Natural killer cell treated with Interleukin-12 subunit alpha and Interleukin-12 subunit beta and Interleukin-15 and Interleukin-18, amount 100 ng/mL, for 72 hours (primary cell): ENCODE results near the gene TMA7. TPM values are rescaled to one million over a fixed set of nuclear protein-coding genes. Genes with fewer than 3 reads are reported as not detected.
"Not testable (repeated sequence)": the region's sequence is repeated elsewhere in the genome, so short reads cannot be mapped to it uniquely, and the experiment has no call there.

Experiments
- ATAC-seq, 2 donors: fragments of 150-1000 bp; cut with Tn5 transposase in 1 of 2; sonication (Bioruptor Pico), chemical (Tn5 transposase) in 1 of 2; 2 replicates each; pipeline ENCODE4 v1.10.0; 2021
- DNase-seq: peaks from one replicate; pipeline ENCODE4 v3.0.0; 2022; ENCODE audit warnings: low spot score
- H3K27ac Mint-ChIP-seq, 2 donors: 1 replicate in 1 of 2; 2 replicates in 1 of 2; pipeline ENCODE4 v1.8.0; 2022; ENCODE audit warnings: mixed read lengths in 2 of 2, mild to moderate bottlenecking in 1 of 2, moderate library complexity in 1 of 2
- H3K27me3 Mint-ChIP-seq, 2 donors: 1 replicate in 1 of 2; 2 replicates in 1 of 2; pipeline ENCODE4 v1.8.0; 2022; ENCODE audit warnings: mixed read lengths in 2 of 2
- H3K36me3 Mint-ChIP-seq: one replicate; pipeline ENCODE4 v1.8.0; 2022; ENCODE audit warnings: mixed read lengths
- H3K4me1 Mint-ChIP-seq, 2 donors: 1 replicate in 1 of 2; 2 replicates in 1 of 2; pipeline ENCODE4 v1.8.0; 2022; ENCODE audit warnings: low read depth in 2 of 2, mixed read lengths in 2 of 2, mild to moderate bottlenecking in 1 of 2
- H3K4me3 Mint-ChIP-seq: one replicate; pipeline ENCODE4 v1.8.0; 2022; ENCODE audit warnings: mixed read lengths
- H3K9me3 Mint-ChIP-seq: 2 replicates; pipeline ENCODE4 v1.8.0; 2022; ENCODE audit warnings: mixed read lengths
- total RNA-seq, 2 donors: library from RNA; stranded (reverse); gene quantifications; one replicate each; pipeline ENCODE4 v1.2.3, GENCODE V29; 2022

TMA7 gene
- 100 to 1,000 TPM; 202 to 217 TPM for total RNA-seq

DNA sequence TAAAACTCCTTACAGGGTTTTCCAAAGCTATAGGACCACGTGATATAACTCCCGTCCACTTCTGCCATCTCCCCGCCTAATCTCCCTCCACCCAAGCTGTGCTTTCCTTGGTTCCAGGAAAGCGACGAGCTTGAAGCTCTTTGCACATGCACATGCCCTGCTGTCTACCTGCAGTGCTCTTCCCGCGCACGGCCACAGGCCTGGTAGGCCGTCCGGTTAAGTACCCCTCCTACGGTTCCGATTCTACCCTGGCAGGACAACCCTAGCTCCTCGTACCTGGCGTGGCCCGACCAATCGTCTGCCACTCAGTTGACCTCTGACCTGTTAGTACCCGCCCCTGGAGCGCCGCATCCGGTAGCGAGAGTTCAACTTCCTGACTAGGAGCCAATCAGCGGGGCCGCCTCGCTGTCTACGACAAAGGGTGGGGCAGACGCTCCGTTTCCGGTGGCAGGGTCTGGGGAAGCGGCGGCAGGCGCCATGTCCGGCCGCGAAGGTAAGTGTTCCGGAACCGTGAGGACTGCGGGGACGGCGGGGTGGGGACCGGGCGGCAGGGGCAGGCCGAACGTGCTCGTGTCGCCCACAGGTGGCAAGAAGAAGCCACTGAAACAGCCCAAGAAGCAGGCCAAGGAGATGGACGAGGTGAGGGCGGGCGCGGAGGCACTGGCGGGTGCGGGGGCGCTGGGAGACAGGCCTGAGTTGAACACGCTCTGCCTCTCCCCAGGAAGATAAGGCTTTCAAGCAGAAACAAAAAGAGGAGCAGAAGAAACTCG, at the start of gene TMA7, which contains the start of gene CCDC51:
TSS of gene TMA7 (plus strand) at position 438 of the 770 bp plus-strand sequence. CDS start at position 478, 40 bp downstream.
TSS of gene CCDC51 (minus strand) at position 300 of the 770 bp plus-strand sequence. CDS start 4,991 bp downstream, outside the sequence.
- H3K36me3 Mint-ChIP-seq: peaks cover 6% of the 10 kb centered on the region
- no peaks in the 10 kb centered on the region for H3K27me3 Mint-ChIP-seq

DNA sequence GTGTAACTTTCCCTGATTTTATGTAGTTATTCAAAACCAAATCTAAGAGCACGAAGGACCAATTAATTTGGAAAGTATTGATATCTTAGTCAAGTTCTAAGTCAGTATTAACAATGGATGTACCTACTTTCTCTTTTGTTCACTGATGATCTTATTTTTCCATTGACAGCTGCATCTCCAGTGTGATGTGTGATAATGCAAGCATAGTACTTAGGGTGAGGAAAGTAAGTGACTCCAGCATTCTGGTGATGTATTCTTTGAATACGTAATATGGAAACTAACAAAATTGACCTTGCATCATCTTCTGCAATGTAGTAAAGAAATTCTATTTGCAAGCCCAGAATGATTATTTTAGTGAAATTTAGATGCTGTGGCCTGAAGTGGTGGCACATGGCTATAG, 45.7 kb upstream of the TMA7 start:
- H3K9me3 Mint-ChIP-seq: no peaks in the 10 kb centered on the region
- no peaks in the 10 kb centered on the region for H3K36me3 Mint-ChIP-seq
- ATAC-seq: peak in 1 of 2 donors; percentile 20
- H3K4me3 Mint-ChIP-seq: no peak overlapping the region
- peaks cover 16 to 18% of the 10 kb centered on the region in 2 donors for H3K27me3 Mint-ChIP-seq
- no peak for DNase-seq
- no peak overlapping the region for H3K27ac Mint-ChIP-seq
- no peaks in the 10 kb centered on the region for H3K4me1 Mint-ChIP-seq

More for the DNA sequence above, at the start of gene TMA7, which contains the start of gene CCDC51:
- no peaks in the 10 kb centered on the region for H3K9me3 Mint-ChIP-seq
- peak within 1 kb of the TSS; percentile 81 to 89 for H3K27ac Mint-ChIP-seq
- peaks cover 24 to 31% of the 10 kb centered on the region in 2 donors for H3K4me1 Mint-ChIP-seq
- peak; percentile 99 to 100 for ATAC-seq
- peak within 1 kb of the TSS; percentile 98 for H3K4me3 Mint-ChIP-seq
- peak; percentile 98 for DNase-seq

DNA sequence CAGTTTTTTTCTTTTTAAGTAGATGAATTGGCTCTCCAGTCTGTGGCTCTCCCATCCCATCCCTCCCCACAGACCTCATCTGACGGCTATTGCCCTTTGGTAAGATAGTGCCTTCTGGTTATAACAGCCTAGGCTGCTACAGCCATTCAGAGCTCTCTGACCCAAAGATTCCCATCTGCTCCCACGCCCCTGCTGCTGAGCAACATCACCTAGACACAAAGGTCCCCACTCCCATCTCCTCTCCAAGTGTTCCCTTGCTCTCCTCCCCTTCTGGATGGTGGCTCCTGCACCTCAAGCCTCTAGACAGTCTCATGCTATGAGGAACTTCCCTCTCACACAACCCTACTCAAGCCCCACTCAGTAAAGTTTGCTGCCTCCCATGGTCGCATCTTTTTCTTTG, 44.3 kb upstream of the TMA7 start:
- Mint-ChIP-seq H3K9me3 (no peaks in the 10 kb centered on the region), H3K27ac (no peak overlapping the region), H3K4me3 (no peak overlapping the region), H3K4me1 (peaks cover 0 to under 1% of the 10 kb centered on the region in 2 donors), H3K36me3 (no peaks in the 10 kb centered on the region), H3K27me3 (peaks cover 16 to 18% of the 10 kb centered on the region in 2 donors)
- DNase-seq: no peak
- no peak for ATAC-seq

DNA sequence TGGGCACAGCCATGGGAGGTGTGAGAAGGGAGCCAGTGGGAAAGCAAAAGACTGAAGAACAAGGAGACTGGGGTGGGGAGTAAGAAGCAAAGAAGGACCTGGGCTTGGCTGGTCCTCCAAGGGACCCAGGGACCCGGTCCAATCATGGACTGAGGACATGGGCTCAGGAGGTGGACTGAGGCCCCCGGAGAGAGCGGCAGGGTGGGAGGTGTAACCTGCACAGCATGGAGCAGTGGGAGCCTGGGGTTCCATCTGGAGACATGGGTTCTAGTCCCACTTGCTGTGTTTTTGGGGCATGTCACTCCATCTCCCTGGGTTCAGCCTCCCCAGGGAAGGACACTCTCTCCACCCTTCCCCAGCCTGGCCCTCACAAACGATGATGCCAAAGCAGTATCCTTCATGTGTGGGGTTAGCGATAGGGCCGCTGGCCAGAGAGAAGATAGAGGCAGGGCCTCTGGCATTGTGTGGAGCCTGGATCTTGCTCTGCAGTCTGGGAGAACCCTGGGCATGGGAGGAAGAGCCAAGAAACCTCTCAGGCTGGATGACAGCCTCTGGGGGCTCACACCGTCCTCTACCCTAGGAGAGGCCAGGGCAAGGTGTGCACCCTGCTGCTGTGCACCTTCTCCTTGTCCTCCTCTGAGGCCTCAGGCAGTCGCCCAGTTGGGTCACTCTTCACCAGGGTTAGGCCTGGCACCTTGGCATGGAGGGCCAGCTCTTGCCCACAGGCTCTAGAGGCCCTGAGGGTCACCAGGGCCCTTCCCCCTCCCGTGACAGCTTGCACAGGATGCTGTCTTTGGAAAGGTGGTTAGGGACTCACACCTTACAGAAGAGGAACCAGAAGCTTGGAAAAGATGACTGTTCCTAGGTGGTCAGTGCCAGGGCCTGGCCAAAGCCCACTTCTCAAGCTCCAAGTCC, 42.0 kb upstream of the TMA7 start:
- ATAC-seq: no peak
- H3K4me1 Mint-ChIP-seq: peaks cover 0 to 4% of the 10 kb centered on the region in 2 donors
- no peaks in the 10 kb centered on the region for H3K36me3 Mint-ChIP-seq
- no peak overlapping the region for H3K4me3 Mint-ChIP-seq
- H3K27me3 Mint-ChIP-seq: peaks cover 6 to 7% of the 10 kb centered on the region in 2 donors
- H3K27ac Mint-ChIP-seq: no peak overlapping the region
- DNase-seq: no peak
- no peaks in the 10 kb centered on the region for H3K9me3 Mint-ChIP-seq

DNA sequence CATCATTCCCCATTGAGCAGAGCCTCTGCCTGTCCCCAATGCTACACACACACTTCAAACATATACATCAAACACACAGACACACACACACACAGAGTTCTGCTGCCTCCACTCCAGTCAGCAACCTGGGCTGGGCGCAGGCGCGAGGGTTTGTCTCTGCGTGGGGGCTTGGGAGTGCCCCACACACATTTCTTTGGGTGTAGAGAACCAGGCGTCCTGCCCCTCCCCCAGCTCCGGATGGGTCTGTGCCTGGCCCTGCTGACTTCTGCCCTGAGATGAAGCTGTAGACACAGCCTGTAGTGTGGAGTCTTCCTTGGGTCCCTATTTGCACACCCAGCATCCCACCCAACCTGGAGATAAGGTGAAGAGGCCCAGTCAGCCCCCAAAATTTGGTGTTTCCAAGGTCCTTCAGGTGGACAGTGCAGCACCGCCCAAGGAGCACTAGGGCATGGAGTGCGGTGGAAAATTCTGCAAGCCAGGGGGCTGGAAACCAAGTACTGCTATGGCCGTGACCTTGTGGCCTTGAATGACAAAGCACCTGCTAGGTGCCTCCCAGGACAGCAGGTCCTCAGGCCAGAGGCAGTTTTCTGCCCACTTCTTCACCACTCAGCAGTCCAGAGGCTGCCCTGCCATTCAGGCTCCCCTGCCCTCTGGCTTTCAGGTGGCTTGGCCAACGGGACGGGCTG, 41.2 kb upstream of the TMA7 start:
- peaks cover 0 to 4% of the 10 kb centered on the region in 2 donors for H3K4me1 Mint-ChIP-seq
- H3K27ac Mint-ChIP-seq: no peak overlapping the region
- peaks cover 6 to 7% of the 10 kb centered on the region in 2 donors for H3K27me3 Mint-ChIP-seq
- H3K9me3 Mint-ChIP-seq: no peaks in the 10 kb centered on the region
- no peaks in the 10 kb centered on the region for H3K36me3 Mint-ChIP-seq
- DNase-seq (no peak), ATAC-seq (no peak)
- H3K4me3 Mint-ChIP-seq: no peak overlapping the region

DNA sequence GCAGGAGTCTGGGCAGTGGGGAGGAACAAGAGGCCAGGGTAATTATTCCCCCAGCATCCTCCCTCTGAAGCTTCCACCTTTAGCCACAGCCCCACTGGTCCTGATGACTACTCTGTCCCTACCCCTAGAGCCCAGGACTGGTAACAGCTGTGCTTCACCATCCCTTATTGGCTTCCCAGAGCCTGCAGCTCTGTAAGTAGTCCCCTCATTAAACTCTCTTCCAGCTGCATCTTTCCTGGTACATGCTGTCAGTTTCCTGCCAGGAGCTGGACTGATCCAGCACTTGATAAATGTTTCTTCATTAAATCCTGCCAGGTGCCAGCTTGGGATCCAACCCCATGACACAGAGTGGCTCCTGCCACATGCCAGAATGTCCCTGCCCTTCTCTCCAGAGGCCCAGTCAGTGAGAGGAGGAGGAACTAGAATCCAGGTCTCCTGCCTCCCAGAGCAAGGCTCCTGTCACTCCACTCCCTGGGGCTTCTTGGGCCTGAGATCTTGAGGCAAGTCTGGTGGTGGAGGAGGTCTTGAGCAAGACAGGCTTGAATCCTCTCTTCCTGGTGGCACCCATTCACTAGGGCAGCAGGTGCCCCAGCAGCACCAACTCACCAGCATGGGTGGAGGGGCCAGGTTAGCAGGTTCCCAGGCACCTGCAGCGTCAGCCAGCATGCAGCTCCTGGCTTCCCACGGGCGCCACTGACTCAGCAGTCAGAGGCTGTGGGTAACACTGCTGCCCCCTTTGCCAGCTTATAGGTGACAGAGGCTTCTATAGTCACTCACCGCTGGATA, 40.5 kb upstream of the TMA7 start:
- DNase-seq (no peak), ATAC-seq (no peak)
- H3K27me3 Mint-ChIP-seq: peaks cover 6 to 7% of the 10 kb centered on the region in 2 donors
- H3K36me3 Mint-ChIP-seq: no peaks in the 10 kb centered on the region
- H3K9me3 Mint-ChIP-seq: no peaks in the 10 kb centered on the region
- no peak overlapping the region for H3K27ac Mint-ChIP-seq
- peaks cover 0 to 4% of the 10 kb centered on the region in 2 donors for H3K4me1 Mint-ChIP-seq
- no peak overlapping the region for H3K4me3 Mint-ChIP-seq

DNA sequence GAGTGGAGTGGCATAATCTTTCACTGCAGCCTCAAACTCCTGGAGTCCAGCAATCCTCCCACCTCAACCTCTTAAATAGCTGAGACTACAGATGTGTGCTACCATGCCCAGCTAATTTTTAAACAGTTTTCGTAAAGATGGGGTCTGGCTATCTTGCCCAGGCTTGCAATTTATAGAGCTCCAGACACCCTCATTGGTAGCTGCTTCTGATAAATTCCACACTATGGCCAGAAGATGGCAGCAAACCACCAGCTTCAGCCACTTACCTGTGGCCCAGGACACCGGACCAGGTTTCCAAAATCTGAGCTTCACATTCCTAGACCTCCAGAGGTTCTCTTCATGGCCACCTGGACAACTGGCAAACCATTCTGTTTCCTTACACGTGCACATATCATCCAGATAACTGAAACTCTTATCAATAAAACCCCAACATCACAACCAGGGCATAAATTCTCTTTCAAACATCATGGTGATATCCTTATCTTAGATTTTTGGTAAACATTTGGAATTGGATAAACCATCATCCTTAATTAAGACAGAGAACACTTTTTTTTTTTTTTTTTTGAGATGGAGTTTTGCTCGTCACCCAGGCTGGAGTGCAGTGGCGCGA, 39.1 kb upstream of the TMA7 start:
- ATAC-seq (peak; percentile 55 to 70), DNase-seq (no peak)
- Mint-ChIP-seq H3K4me3 (no peak overlapping the region), H3K9me3 (no peaks in the 10 kb centered on the region), H3K36me3 (no peaks in the 10 kb centered on the region), H3K27me3 (peaks cover 2 to 3% of the 10 kb centered on the region in 2 donors), H3K4me1 (peaks cover 0 to 4% of the 10 kb centered on the region in 2 donors), H3K27ac (no peak overlapping the region)

DNA sequence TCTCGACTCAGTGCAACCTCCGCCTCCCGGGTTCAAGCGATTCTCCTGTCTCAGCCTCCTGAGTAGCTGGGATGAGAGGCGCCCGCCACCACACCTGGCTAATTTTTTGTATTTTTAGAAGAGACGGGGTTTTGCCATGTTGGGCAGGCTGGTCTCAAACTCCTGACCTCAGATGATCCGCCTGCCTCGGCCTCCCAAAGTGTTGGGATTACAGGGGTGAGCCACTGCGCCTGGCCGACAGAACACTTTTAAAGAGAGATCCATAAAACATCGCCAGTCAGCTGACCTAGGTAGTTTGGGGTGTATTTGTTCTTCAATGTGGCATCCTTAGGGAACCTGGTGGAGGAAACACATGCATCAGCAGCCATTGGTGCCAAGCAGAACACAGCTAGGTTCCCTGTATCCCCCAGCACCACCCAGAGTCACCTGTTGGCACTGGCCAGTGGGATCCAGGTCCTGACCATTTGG, 38.6 kb upstream of the TMA7 start:
- H3K4me3 Mint-ChIP-seq, DNase-seq, H3K27ac Mint-ChIP-seq, H3K36me3 Mint-ChIP-seq, H3K27me3 Mint-ChIP-seq, ATAC-seq, H3K4me1 Mint-ChIP-seq, H3K9me3 Mint-ChIP-seq: not testable (repeated sequence)

DNA sequence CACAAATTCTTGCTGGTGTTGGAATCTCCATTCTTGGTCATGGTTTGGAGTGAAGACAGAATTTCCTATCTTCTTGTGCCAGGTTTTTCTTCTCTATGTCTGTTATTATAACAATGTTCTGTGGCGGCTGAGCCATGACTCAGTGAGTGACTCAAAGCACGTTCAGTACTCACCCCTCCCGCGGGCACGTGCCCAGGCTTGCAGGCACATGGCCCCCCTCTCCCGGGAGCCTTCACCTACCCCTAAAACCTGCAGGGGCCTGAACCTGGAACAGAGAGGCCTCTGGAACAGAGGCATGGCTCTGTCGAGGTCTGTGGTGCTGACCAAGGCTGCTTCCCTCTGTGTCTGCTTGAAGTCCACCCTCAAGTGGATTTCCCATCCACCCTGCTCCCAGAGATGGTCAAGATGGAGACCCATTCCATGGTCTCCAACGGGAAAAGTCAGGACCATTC, 37.8 kb upstream of the TMA7 start:
- H3K4me1 Mint-ChIP-seq: peaks cover 0 to 4% of the 10 kb centered on the region in 2 donors

DNA sequence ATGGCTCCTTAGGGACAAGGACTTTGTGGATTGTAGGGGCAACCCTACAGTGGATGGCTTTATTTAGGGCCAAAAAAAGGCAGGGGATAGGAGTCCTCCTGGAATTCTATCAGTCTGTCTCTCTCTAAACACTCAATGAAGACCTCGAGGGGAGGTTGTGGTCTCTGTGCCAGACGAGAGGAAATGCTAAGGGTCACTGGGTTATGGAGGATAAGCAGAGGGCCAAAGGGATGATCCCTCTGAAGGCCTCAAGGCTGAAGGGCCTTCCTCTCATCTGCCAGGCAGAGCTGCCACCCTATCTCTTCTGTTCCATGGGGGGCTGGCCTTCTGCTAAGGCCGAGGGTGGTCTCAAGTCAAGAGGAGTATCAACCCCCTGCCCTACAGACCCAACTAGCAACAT, 37.1 kb upstream of the TMA7 start:
- ATAC-seq (no peak), DNase-seq (no peak)
- Mint-ChIP-seq H3K27me3 (peaks cover 0 to 3% of the 10 kb centered on the region in 2 donors), H3K36me3 (no peaks in the 10 kb centered on the region), H3K4me1 (peaks cover 0 to 4% of the 10 kb centered on the region in 2 donors), H3K27ac (no peak overlapping the region), H3K9me3 (no peaks in the 10 kb centered on the region), H3K4me3 (no peak overlapping the region)

More for the DNA sequence above, 37.8 kb upstream of the TMA7 start:
- Mint-ChIP-seq H3K4me3 (no peak overlapping the region), H3K27ac (no peak overlapping the region), H3K36me3 (no peaks in the 10 kb centered on the region), H3K9me3 (no peaks in the 10 kb centered on the region), H3K27me3 (peaks cover 0 to 3% of the 10 kb centered on the region in 2 donors)
- ATAC-seq: no peak
- DNase-seq: no peak

DNA sequence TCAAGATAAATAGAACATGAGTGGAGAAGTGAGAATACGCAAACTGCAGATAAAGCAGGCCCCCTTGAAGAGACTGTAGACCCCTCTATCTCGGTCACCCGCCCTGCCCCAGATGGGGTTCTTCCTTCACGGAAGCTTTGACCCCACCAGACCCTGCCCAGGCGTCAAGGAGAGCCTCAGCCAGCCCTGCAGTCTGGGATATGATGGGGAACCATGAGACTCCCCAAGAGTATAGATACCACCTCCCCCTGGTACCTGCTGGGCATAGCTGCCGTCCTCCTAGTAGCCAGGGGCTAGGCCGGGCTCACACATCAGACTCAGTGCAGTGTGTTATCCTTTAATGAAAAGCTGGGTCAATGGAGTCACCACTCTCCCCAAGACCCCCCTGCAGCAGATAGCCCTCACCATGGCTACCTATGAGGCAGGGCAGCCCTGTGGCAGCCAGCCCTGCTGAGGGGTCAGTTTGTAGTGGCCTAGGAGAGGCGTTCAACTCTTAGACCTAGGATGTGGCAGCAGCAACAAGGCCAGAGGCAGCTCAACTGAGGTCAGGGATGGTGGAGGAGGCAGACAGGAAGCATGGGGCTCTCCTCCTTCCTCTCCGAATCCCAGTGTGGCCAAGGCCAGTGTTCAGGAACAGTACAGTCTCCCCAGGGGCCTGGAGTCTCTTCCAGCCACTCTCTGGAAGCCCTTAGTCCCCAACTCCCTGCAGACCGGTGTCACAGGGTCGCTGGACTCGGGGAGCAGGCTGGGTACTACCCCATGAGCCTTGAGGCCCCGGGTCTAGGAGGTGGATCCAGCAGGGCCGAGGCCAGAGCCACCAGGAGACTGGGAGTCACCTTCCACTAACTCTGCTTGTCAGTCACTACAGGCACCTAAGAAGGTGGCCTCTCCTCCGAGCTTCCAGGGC, 36.3 kb upstream of the TMA7 start:
- Mint-ChIP-seq H3K27me3 (peaks cover 0 to 3% of the 10 kb centered on the region in 2 donors), H3K36me3 (no peaks in the 10 kb centered on the region), H3K4me1 (peaks cover 0 to 4% of the 10 kb centered on the region in 2 donors), H3K4me3 (no peak overlapping the region), H3K9me3 (no peaks in the 10 kb centered on the region), H3K27ac (no peak overlapping the region)
- ATAC-seq: no peak
- no peak for DNase-seq
